ENCODE results near the gene INPP1. TPM values are rescaled to one million over a fixed set of nuclear protein-coding genes. Genes with fewer than 3 reads are reported as not detected.
A peak's percentile ranks its signal among the peaks of the same experiment; 100 is the strongest.

INPP1 gene
- total RNA-seq, 1 experiment from 2014 or later = 1.8 TPM

GRCh38 chr2:190361572-190361971 lies 18.2 kb downstream of the INPP1 start:
- no peak for DNase-seq
- no peaks in the 10 kb centered on the region for H3K36me3 ChIP-seq (replicated peaks; ENCODE audit: control insufficient read depth, insufficient read depth, low read length)
- H3K4me3 ChIP-seq (ENCODE audit: insufficient read depth, low read depth, low read length) = no peak overlapping the region
- H3K27me3 ChIP-seq (ENCODE audit: control insufficient read depth, insufficient read depth, low read length) = no peaks in the 10 kb centered on the region

- Histone ChIP-seq H3K27me3 (ENCODE audit: control insufficient read depth, insufficient read depth, low read length) (no peaks in the 10 kb centered on the region), H3K4me3 (ENCODE audit: insufficient read depth, low read depth, low read length) (no peak overlapping the region), H3K36me3 (replicated peaks; ENCODE audit: control insufficient read depth, insufficient read depth, low read length) (no peaks in the 10 kb centered on the region)
- no peak for DNase-seq
Measured at GRCh38 chr2:190362894-190363293, 19.5 kb downstream of the INPP1 start.

GRCh38 chr2:190365499-190366204 lies 22.3 kb downstream of the INPP1 start:
- Histone ChIP-seq H3K27me3 (ENCODE audit: control insufficient read depth, insufficient read depth, low read length) (no peaks in the 10 kb centered on the region), H3K4me3 (ENCODE audit: insufficient read depth, low read depth, low read length) (no peak overlapping the region), H3K36me3 (replicated peaks; ENCODE audit: control insufficient read depth, insufficient read depth, low read length) (no peaks in the 10 kb centered on the region)
- DNase-seq = no peak

- no peak overlapping the region for H3K4me3 ChIP-seq (ENCODE audit: insufficient read depth, low read depth, low read length)
- H3K36me3 ChIP-seq (replicated peaks; ENCODE audit: control insufficient read depth, insufficient read depth, low read length) = no peaks in the 10 kb centered on the region
- DNase-seq = no peak
- no peaks in the 10 kb centered on the region for H3K27me3 ChIP-seq (ENCODE audit: control insufficient read depth, insufficient read depth, low read length)
Measured at GRCh38 chr2:190366248-190366753, 22.9 kb downstream of the INPP1 start.

GRCh38 chr2:190367091-190367490 lies 23.7 kb downstream of the INPP1 start:
- Histone ChIP-seq H3K36me3 (replicated peaks; ENCODE audit: control insufficient read depth, insufficient read depth, low read length) (no peaks in the 10 kb centered on the region), H3K27me3 (ENCODE audit: control insufficient read depth, insufficient read depth, low read length) (no peaks in the 10 kb centered on the region), H3K4me3 (ENCODE audit: insufficient read depth, low read depth, low read length) (no peak overlapping the region)
- DNase-seq = no peak

GRCh38 chr2:190369635-190370034 lies 26.2 kb downstream of the INPP1 start:
- Histone ChIP-seq H3K36me3 (replicated peaks; ENCODE audit: control insufficient read depth, insufficient read depth, low read length) (no peaks in the 10 kb centered on the region), H3K27me3 (ENCODE audit: control insufficient read depth, insufficient read depth, low read length) (no peaks in the 10 kb centered on the region)

GRCh38 chr2:190376083-190376482 lies 32.7 kb downstream of the INPP1 start:
- no peak overlapping the region for H3K4me3 ChIP-seq (ENCODE audit: insufficient read depth, low read depth, low read length)

More at GRCh38 chr2:190369635-190370034, 26.2 kb downstream of the INPP1 start:
- DNase-seq = no peak
- H3K4me3 ChIP-seq (ENCODE audit: insufficient read depth, low read depth, low read length) = no peak overlapping the region

GRCh38 chr2:190376591-190377245 lies 33.3 kb downstream of the INPP1 start:
- Histone ChIP-seq H3K27me3 (ENCODE audit: control insufficient read depth, insufficient read depth, low read length) (no peaks in the 10 kb centered on the region), H3K36me3 (replicated peaks; ENCODE audit: control insufficient read depth, insufficient read depth, low read length) (no peaks in the 10 kb centered on the region), H3K4me3 (ENCODE audit: insufficient read depth, low read depth, low read length) (no peak overlapping the region)
- DNase-seq = no peak

More at GRCh38 chr2:190376083-190376482, 32.7 kb downstream of the INPP1 start:
- DNase-seq = no peak
- H3K27me3 ChIP-seq (ENCODE audit: control insufficient read depth, insufficient read depth, low read length) = no peaks in the 10 kb centered on the region
- no peaks in the 10 kb centered on the region for H3K36me3 ChIP-seq (replicated peaks; ENCODE audit: control insufficient read depth, insufficient read depth, low read length)

GRCh38 chr2:190378880-190379237 lies 35.5 kb downstream of the INPP1 start:
- Histone ChIP-seq H3K4me3 (ENCODE audit: insufficient read depth, low read depth, low read length) (no peak overlapping the region), H3K27me3 (ENCODE audit: control insufficient read depth, insufficient read depth, low read length) (no peaks in the 10 kb centered on the region)

GRCh38 chr2:190379249-190379964 lies 36.0 kb downstream of the INPP1 start:
- Histone ChIP-seq H3K4me3 (ENCODE audit: insufficient read depth, low read depth, low read length) (no peak overlapping the region), H3K27me3 (ENCODE audit: control insufficient read depth, insufficient read depth, low read length) (no peaks in the 10 kb centered on the region)
- no peak for DNase-seq

More at GRCh38 chr2:190378880-190379237, 35.5 kb downstream of the INPP1 start:
- DNase-seq = no peak
- no peaks in the 10 kb centered on the region for H3K36me3 ChIP-seq (replicated peaks; ENCODE audit: control insufficient read depth, insufficient read depth, low read length)

GRCh38 chr2:190380962-190381412 lies 37.6 kb downstream of the INPP1 start:
- Histone ChIP-seq H3K27me3 (ENCODE audit: control insufficient read depth, insufficient read depth, low read length) (no peaks in the 10 kb centered on the region), H3K4me3 (ENCODE audit: insufficient read depth, low read depth, low read length) (no peak overlapping the region), H3K36me3 (replicated peaks; ENCODE audit: control insufficient read depth, insufficient read depth, low read length) (no peaks in the 10 kb centered on the region)
- no peak for DNase-seq

More at GRCh38 chr2:190379249-190379964, 36.0 kb downstream of the INPP1 start:
- no peaks in the 10 kb centered on the region for H3K36me3 ChIP-seq (replicated peaks; ENCODE audit: control insufficient read depth, insufficient read depth, low read length)

- Histone ChIP-seq H3K27me3 (ENCODE audit: control insufficient read depth, insufficient read depth, low read length) (no peaks in the 10 kb centered on the region), H3K4me3 (ENCODE audit: insufficient read depth, low read depth, low read length) (no peak overlapping the region), H3K36me3 (replicated peaks; ENCODE audit: control insufficient read depth, insufficient read depth, low read length) (no peaks in the 10 kb centered on the region)
- peak; percentile 37 for DNase-seq
Measured at GRCh38 chr2:190382851-190383250, 39.5 kb downstream of the INPP1 start.

GRCh38 chr2:190387422-190387821 lies 44.0 kb downstream of the INPP1 start:
- Histone ChIP-seq H3K27me3 (ENCODE audit: control insufficient read depth, insufficient read depth, low read length) (no peaks in the 10 kb centered on the region), H3K4me3 (ENCODE audit: insufficient read depth, low read depth, low read length) (no peak overlapping the region), H3K36me3 (replicated peaks; ENCODE audit: control insufficient read depth, insufficient read depth, low read length) (no peaks in the 10 kb centered on the region)
- no peak for DNase-seq

GRCh38 chr2:190396271-190396670 lies 52.9 kb downstream of the INPP1 start:
- DNase-seq = no peak
- no peaks in the 10 kb centered on the region for H3K36me3 ChIP-seq (replicated peaks; ENCODE audit: control insufficient read depth, insufficient read depth, low read length)
- H3K27me3 ChIP-seq (ENCODE audit: control insufficient read depth, insufficient read depth, low read length) = no peaks in the 10 kb centered on the region
- no peak overlapping the region for H3K4me3 ChIP-seq (ENCODE audit: insufficient read depth, low read depth, low read length)
